ENCODE measurements around the gene FBXL19. TPM values are rescaled to one million over a fixed set of nuclear protein-coding genes. Genes with fewer than 3 reads are reported as not detected.

FBXL19 gene
- total RNA-seq, 1 experiment from 2014 or later, result 43.3 TPM

- DNase-seq (ENCODE audit: low spot score), result no peak
These were observed 21.0 kb downstream of the FBXL19 start for GRCh38 chr16:30944352-30944751.

- no peak for DNase-seq (ENCODE audit: low spot score)
These were observed 23.5 kb downstream of the FBXL19 start for GRCh38 chr16:30946671-30947540.

- DNase-seq (ENCODE audit: low spot score), result no peak
These were observed 24.1 kb downstream of the FBXL19 start for GRCh38 chr16:30947541-30947858.

- DNase-seq (ENCODE audit: low spot score), result peak; percentile 76
These were observed 24.7 kb downstream of the FBXL19 start for GRCh38 chr16:30947859-30948666.

- DNase-seq (ENCODE audit: low spot score), result peak; percentile 53
These were observed 25.6 kb downstream of the FBXL19 start, which contains the start of gene ORAI3 for GRCh38 chr16:30948667-30949649. Gene ORAI3, plus strand, starts transcription at chr16:30949068. Its CDS starts 222 bp downstream, at chr16:30949290.

GRCh38 chr16:30949650-30950515, 26.5 kb downstream of the FBXL19 start:
- peak; percentile 49 for DNase-seq (ENCODE audit: low spot score)

GRCh38 chr16:30950516-30951065, 27.2 kb downstream of the FBXL19 start:
- no peak for DNase-seq (ENCODE audit: low spot score)

- DNase-seq (ENCODE audit: low spot score), result no peak
These were observed 27.8 kb downstream of the FBXL19 start for GRCh38 chr16:30951193-30951592.

- DNase-seq (ENCODE audit: low spot score), result no peak
These were observed 28.4 kb downstream of the FBXL19 start for GRCh38 chr16:30951750-30952149.

- no peak for DNase-seq (ENCODE audit: low spot score)
These were observed 29.7 kb downstream of the FBXL19 start for GRCh38 chr16:30953111-30953510.

GRCh38 chr16:30953511-30954124, 30.2 kb downstream of the FBXL19 start:
- DNase-seq (ENCODE audit: low spot score), result peak; percentile 74

GRCh38 chr16:30954993-30955392, 31.6 kb downstream of the FBXL19 start:
- no peak for DNase-seq (ENCODE audit: low spot score)

GRCh38 chr16:30956601-30957455, 33.5 kb downstream of the FBXL19 start:
- peak; percentile 77 for DNase-seq (ENCODE audit: low spot score)

GRCh38 chr16:30957456-30958174, 34.2 kb downstream of the FBXL19 start, which contains the start of gene SETD1A:
Gene SETD1A, plus strand, starts transcription at chr16:30957754. Its CDS starts 978 bp downstream, at chr16:30958732.
- peak; percentile 93 for DNase-seq (ENCODE audit: low spot score)

GRCh38 chr16:30958175-30959079, 35.1 kb downstream of the FBXL19 start:
- DNase-seq (ENCODE audit: low spot score), result peak; percentile 19

- no peak for DNase-seq (ENCODE audit: low spot score)
These were observed 38.0 kb downstream of the FBXL19 start for GRCh38 chr16:30961384-30961783.
